Adipose tissue (tissue), 3 donors: ENCODE measurements around the gene SLC11A2. TPM values are rescaled to one million over a fixed set of nuclear protein-coding genes. Genes with fewer than 3 reads are reported as not detected.

Experiments
- H3K27ac ChIP-seq: one replicate; pipeline ENCODE4 v1.5.1; 2013; ENCODE audit warnings: low read depth, low read length
- WGBS, 3 donors: extraction: QIAGEN DNeasy Blood & Tissue Kit; methylation state at CpG; one replicate each; pipeline ENCODE4 v1.1.7; 2013; 5-methylcytosine and 5-hydroxymethylcytosine counted together
- polyA plus RNA-seq, 3 donors: library from polyadenylated mRNA; stranded (reverse); fragments of 200-250 nt; gene quantifications; one replicate each; pipeline ENCODE4 v1.2.3, GENCODE V29; 2013
- donor health status: healthy with polysubstance abuse.
- donor health status: Bipolar disorder and iron deficiency.
- donor health status: healthy.

Gene SLC11A2
- polyA plus RNA-seq, 3 donors = 10.8 to 23.7 (median 18.5) TPM

- WGBS, 3 donors = 75 to 86% (median 78%) methylated on average over 6 of the region's 6 CpGs
- H3K27ac ChIP-seq = no peak overlapping the region
Observed at GRCh38 chr12:51004504-51004903, 21.7 kb downstream of the SLC11A2 start.

DNA sequence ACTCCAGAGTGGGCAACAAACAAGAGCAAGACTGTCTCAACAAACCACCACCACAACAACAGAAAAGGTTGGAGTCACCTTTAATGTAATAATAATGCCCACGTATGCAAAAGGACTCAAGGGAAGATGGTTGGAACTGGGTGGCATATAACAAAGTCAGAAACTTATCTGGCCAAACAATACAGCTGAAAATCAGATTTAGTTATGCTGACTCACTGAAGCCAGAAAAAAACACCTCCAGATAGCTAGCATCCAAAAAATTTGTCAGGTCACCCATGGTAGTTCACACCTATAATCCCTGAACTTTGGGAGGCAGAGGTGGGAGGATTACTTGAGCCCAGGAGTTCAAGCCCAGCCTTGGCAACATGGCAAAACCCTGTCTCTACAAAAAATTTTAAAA lies 24.4 kb downstream of the SLC11A2 start:
- 87 to 94% (median 90%) methylated on average over 1 of the region's 1 CpG for WGBS, 3 donors
- no peak overlapping the region for H3K27ac ChIP-seq

GRCh38 chr12:51000245-51000644 lies 25.9 kb downstream of the SLC11A2 start:
- H3K27ac ChIP-seq = no peak overlapping the region
- WGBS, 3 donors = 80 to 84% (median 80%) methylated on average over 7 of the region's 7 CpGs

DNA sequence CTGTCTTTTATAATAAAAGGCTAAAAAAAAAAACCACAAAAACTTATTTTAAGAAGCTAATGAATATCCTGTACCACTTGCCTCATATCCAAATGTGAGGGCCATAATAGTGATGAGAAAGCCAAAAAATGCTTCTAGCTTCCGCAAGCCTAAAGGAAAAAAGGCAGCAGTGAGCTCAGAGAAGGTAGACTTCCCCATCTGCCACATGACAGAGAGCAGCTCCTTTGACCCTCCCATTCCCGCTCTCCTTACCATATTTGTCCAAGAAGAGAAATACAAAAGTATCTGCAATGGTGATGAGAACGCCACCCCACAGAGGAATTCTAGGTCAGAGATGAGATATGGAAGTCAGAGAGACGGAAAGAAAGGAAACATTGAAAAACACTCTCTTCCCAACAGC lies 27.1 kb downstream of the SLC11A2 start:
- 82 to 95% (median 89%) methylated on average over 4 of the region's 4 CpGs for WGBS, 3 donors
- H3K27ac ChIP-seq = no peak overlapping the region

DNA sequence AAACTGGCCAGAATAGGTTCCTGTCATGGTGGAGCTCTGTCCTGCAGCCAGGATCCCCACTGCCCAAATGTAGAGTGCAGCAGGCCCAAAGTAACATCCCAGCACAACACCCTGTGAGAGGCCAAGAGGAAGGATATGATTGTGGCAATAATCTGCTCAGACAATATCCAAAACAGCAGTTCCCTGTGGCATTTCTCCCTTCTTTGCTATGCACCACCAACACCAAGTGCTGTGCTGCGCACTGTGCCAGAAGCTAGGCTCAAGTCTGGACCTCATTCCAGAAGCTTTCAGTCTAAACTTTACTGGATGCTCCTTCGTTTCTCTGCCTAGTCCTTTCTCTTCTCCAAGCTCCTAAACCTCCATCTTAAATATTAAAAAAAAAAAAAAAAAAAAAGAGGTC lies 33.4 kb downstream of the SLC11A2 start:
- WGBS, 3 donors = 18 to 72% (median 29%) methylated on average over 2 of the region's 2 CpGs
- H3K27ac ChIP-seq = no peak overlapping the region

DNA sequence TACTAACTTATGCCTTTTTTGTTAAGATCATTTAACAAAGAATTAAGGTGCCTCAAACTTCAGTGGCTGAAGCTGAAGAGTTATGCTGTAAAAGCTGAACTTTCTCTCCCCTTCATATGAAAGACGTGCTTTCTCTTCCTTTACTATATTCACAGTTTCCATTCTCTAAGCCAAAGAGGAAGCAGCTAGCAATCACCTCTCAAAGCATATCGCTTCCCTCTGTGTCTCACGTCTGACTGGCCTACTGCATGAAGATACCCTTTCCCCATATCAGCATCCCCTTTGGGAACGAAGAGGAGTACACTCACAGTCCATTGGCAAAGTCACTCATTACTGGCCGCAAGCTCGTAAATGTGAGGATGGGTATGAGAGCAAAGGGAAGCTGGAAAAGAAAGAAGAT lies 34.9 kb downstream of the SLC11A2 start:
- WGBS, 3 donors = 71 to 87% (median 74%) methylated on average over 6 of the region's 6 CpGs
- H3K27ac ChIP-seq = no peak overlapping the region

DNA sequence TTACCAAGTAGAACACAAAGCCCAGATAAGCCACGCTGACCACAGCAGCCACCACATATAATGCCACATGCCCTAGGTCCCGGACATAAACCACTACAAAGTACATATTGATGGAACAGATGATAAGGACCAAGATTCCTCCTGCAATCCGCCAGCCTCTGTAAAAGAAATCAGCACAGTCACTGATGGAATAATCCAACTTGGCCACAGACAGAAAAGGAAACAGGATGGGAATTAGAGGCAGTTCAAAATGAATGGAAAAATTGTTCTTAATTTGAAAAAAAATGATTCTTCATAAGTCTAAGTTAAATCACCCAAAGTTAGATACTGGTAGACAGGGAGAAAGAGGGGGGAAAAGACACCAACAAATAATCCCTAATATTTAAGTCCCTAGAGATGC lies 35.4 kb downstream of the SLC11A2 start:
- H3K27ac ChIP-seq = no peak overlapping the region
- 82 to 95% (median 84%) methylated on average over 3 of the region's 3 CpGs for WGBS, 3 donors

DNA sequence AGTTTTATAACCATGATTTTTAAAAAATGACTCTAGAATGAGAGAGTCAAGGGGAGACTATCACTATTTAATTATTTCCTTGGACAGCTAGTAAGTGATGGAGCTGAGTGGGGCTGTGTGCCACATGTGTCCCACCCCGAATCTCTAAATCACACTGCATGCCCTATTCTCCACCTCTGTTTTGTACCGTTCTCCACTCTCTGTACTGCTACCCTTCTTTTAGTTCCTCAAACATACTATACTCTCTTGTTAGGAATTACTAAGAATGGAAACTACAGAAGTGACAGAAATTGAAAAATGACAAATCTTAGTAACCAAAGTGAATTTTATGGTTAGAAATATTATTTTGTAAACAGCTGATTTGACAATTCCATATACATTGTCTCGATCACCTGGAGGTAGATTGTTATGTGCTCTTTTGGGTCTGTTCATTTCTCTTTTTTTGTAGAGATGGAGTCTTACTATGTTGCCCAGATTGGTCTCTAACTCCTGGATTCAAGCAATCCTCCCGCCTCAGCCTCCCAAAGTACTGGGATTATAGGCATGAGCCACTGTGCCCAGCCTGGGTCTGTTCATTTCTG lies 35.9 kb downstream of the SLC11A2 start:
- WGBS, 3 donors = 89 to 93% (median 89%) methylated on average over 4 of the region's 4 CpGs
- H3K27ac ChIP-seq = no peak overlapping the region

DNA sequence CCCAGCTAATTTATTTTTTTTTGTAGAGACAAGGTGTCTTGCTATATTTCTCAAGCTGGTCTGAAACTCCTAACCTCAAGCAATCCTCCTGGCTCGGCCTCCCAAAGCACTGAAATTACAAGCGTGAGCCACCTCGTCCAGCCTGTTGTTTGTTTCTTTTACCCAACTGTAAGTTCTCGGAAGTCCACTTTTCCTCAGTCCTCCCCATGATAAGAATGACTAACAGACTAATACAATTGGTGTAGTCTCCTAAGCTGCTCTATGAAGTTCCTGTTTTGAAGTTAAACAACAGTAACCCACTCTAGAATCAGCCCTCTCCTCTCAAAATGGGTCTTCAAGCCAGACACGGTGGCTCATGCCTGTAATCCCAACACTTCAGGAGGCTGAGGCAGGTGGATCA lies 37.3 kb downstream of the SLC11A2 start:
- no peak overlapping the region for H3K27ac ChIP-seq
- 93 to 96% (median 95%) methylated on average over 5 of the region's 5 CpGs for WGBS, 3 donors

DNA sequence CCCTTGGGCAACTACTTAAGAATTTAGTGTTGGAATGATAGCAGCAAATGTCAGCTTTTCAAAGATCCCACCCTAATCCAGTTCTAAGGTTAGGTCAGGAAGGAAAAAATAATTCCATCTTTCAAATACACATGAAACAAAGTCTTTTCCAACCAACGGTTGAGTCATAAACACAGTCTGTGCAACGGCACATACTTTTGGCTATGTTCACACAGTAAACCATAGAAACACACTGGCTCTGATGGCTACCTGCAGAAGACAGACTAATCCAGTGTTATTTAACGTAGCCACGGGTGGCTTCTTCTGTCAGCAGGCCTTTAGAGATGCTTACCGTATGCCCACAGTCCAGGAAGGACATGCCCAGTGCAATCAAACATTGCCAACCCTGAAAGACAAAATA lies 38.1 kb downstream of the SLC11A2 start:
- H3K27ac ChIP-seq = no peak overlapping the region
- WGBS, 3 donors = 82 to 86% (median 84%) methylated on average over 5 of the region's 5 CpGs

GRCh38 chr12:50986966-50987737 lies 39.0 kb downstream of the SLC11A2 start:
- H3K27ac ChIP-seq = no peak overlapping the region
- 43 to 52% (median 43%) methylated on average over 8 of the region's 8 CpGs for WGBS, 3 donors

GRCh38 chr12:50985322-50985721 lies 40.9 kb downstream of the SLC11A2 start:
- no peak overlapping the region for H3K27ac ChIP-seq

GRCh38 chr12:50984586-50985298 lies 41.4 kb downstream of the SLC11A2 start:
- whole genome bisulfite sequencing, 3 donors = 46 to 65% (median 48%) methylated on average over 2 of the region's 2 CpGs
- no peak overlapping the region for H3K27ac ChIP-seq

GRCh38 chr12:50981319-50982239 lies 44.6 kb downstream of the SLC11A2 start:
- H3K27ac ChIP-seq = no peak overlapping the region
- 38 to 77% (median 77%) methylated on average over 6 of the region's 6 CpGs for WGBS, 3 donors

DNA sequence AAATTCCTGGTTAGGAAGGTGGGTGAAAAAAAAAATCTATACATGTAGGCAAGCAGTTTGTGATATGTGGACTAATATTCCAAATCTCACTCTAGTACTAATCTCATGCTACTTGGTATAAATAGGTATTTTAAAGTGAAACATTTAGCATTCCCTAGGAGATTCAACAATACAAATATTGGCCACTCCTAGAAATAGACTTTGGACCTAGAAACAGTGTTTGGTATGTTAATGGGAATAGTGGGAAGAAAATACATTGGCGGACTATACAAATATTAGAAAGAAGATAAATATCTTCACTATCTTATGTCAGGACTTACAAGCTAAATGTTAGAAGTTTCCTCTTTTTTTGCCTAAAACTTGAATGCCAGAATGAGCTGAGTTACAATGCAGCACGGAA lies 45.6 kb downstream of the SLC11A2 start:
- WGBS, 3 donors = 36 to 96% (median 92%) methylated on average over 2 of the region's 2 CpGs
- no peak overlapping the region for H3K27ac ChIP-seq

- H3K27ac ChIP-seq = no peak overlapping the region
- 59 to 80% (median 73%) methylated on average over 6 of the region's 6 CpGs for WGBS, 3 donors
Observed at GRCh38 chr12:50979369-50980052, 46.7 kb downstream of the SLC11A2 start.

DNA sequence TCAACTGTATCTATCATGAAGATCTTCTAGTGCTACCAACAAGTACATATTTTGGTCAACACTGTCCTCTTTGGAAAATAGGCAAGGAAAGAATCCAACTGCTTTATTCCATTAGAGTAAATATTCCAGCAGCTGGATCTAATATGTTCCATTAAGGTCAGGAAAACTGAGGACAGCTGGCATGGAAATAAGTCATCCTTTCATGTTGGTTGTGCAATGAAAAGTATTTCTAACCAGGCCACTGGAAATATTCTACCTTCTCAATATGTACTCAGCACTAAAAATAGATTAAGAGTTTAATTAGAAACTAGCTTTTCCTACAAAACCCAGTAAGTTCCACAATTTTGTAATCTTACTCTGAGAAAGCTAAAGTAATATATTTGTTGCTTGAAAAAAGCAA lies 54.2 kb downstream of the SLC11A2 start:
- H3K27ac ChIP-seq = no peak overlapping the region

DNA sequence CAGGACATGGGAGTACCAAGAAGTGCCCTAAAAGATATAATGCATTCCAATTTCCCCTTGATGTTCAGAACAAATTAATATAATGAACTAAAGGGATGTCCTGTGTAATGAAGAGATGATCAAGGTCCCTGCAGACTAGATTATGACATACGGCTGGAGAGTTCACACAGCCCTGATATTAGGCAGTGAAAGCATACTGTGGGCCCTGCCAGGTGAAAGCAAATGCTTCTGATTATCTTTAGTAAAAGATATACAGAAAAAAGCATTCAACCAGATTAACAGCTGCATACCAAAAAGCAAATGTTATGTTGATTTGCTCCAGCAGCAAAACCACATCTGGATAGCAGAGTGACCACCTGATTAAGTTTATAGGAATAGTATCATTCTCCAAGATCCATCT lies 61.8 kb downstream of the SLC11A2 start:
- 0 to 83% (median 71%) methylated on average over 1 of the region's 1 CpG for WGBS, 3 donors
- no peak overlapping the region for H3K27ac ChIP-seq
